CD8-positive, alpha-beta memory T cell (primary cell): Measurements from ENCODE around the gene MECR. TPM values are rescaled to one million over a fixed set of nuclear protein-coding genes. Genes with fewer than 3 reads are reported as not detected.
A peak's percentile ranks its signal among the peaks of the same experiment; 100 is the strongest.

Experiments used
- CTCF ChIA-PET: fragments of 350-600 bp; sonication (Branson Sonifier 250); formaldehyde crosslinking; loops from one replicate; lab custom pipeline; 2021; ENCODE audit warnings: antibody characterized with exemption; lab: Charles Lee
- POLR2A ChIA-PET: fragments of 350-600 bp; sonication (Branson Sonifier 250); formaldehyde crosslinking; loops from one replicate; lab custom pipeline; 2021; ENCODE audit warnings: antibody characterized with exemption; lab: Charles Lee
- DNase-seq, 5 donors: peaks; one replicate each; pipeline versions ENCODE4 v3.0.0 to v3.0.0-alpha.2; 2020 to 2022; ENCODE audit warnings: mixed read lengths in 1 of 5
- H3K27ac ChIP-seq: one replicate; pipeline ENCODE4 v1.7.0; 2013; ENCODE audit warnings: low read depth, mild to moderate bottlenecking, low read length, moderate library complexity
- H3K27me3 ChIP-seq: 2 replicates; pipeline ENCODE4 v1.7.0; 2013; ENCODE audit warnings: low read length, mild to moderate bottlenecking; ENCODE audit not compliant: insufficient read depth, poor library complexity, severe bottlenecking
- H3K36me3 ChIP-seq: 2 replicates; pipeline ENCODE4 v1.7.0; 2013; ENCODE audit warnings: mild to moderate bottlenecking, low read length, moderate library complexity; ENCODE audit not compliant: insufficient read depth
- H3K4me1 ChIP-seq: 2 replicates; pipeline ENCODE4 v1.7.0; 2013; ENCODE audit warnings: mild to moderate bottlenecking, low read length, moderate library complexity; ENCODE audit not compliant: insufficient read depth
- H3K4me3 ChIP-seq: 2 replicates; pipeline ENCODE4 v1.7.0; 2013; ENCODE audit warnings: mild to moderate bottlenecking, low read length
- H3K9me3 ChIP-seq: 2 replicates; pipeline ENCODE4 v1.7.0; 2013; ENCODE audit warnings: mild to moderate bottlenecking, low read length
- H3K27ac Mint-ChIP-seq, 8 donors: one replicate each; pipeline ENCODE4 v1.8.0; 2020 to 2021; ENCODE audit warnings: mixed read lengths in 8 of 8, mild to moderate bottlenecking in 6 of 8, inconsistent platforms in 3 of 8, moderate library complexity in 3 of 8
- H3K27me3 Mint-ChIP-seq, 2 donors: one replicate each; pipeline ENCODE4 v1.8.0; 2020 to 2021; ENCODE audit warnings: mixed read lengths in 2 of 2, mild to moderate bottlenecking in 1 of 2, moderate library complexity in 1 of 2
- H3K36me3 Mint-ChIP-seq, 3 donors: one replicate each; pipeline ENCODE4 v1.8.0; 2020 to 2021; ENCODE audit warnings: mixed read lengths in 3 of 3, inconsistent platforms in 1 of 3, mild to moderate bottlenecking in 1 of 3
- H3K4me1 Mint-ChIP-seq, 3 donors: one replicate each; pipeline ENCODE4 v1.8.0; 2020 to 2021; ENCODE audit warnings: mixed read lengths in 3 of 3, inconsistent platforms in 1 of 3, mild to moderate bottlenecking in 1 of 3
- H3K4me3 Mint-ChIP-seq, 7 donors: one replicate each; pipeline ENCODE4 v1.8.0; 2020 to 2021; ENCODE audit warnings: mixed read lengths in 7 of 7, mild to moderate bottlenecking in 6 of 7, moderate library complexity in 4 of 7, inconsistent platforms in 2 of 7
- H3K9me3 Mint-ChIP-seq, 5 donors: one replicate each; pipeline ENCODE4 v1.8.0; 2020 to 2022; ENCODE audit warnings: mixed read lengths in 5 of 5, mild to moderate bottlenecking in 3 of 5, moderate library complexity in 2 of 5, inconsistent platforms in 1 of 5
- polyA plus RNA-seq: library from polyadenylated mRNA; unstranded; fragments of 300-500 nt; fragmentation: Illumina TruSeq; gene quantifications from one replicate; pipeline ENCODE4 v1.2.3, GENCODE V29; 2021
- total RNA-seq, 2 experiments: library from RNA; stranded (reverse); gene quantifications; one replicate each; pipeline ENCODE4 v1.2.3, GENCODE V29; 2021

Gene MECR
- total and polyA plus RNA-seq, 3 experiments from 2014 or later, result 14.5 to 41.1 (median 33.8) TPM

GRCh38 chr1:29243871-29244200 is 13.1 kb upstream of the MECR start:
- H3K27ac Mint-ChIP-seq, result no peak overlapping the region

GRCh38 chr1:29243023-29243870 is 12.5 kb upstream of the MECR start:
- H3K36me3 ChIP-seq, result no peaks in the 10 kb centered on the region
- Mint-ChIP-seq H3K36me3 (no peaks in the 10 kb centered on the region), H3K4me3 (no peak overlapping the region), H3K9me3 (no peaks in the 10 kb centered on the region), H3K27ac (no peak overlapping the region), H3K27me3 (peaks cover 21 to 43% of the 10 kb centered on the region in 2 donors), H3K4me1 (peaks cover 4 to 7% (median 6%) of the 10 kb centered on the region in 3 donors)
- DNase-seq, result no peak
- no peak overlapping the region for H3K4me3 ChIP-seq
- H3K4me1 ChIP-seq, result peaks cover 3% of the 10 kb centered on the region
- no peaks in the 10 kb centered on the region for H3K9me3 ChIP-seq
- no peak overlapping the region for H3K27ac ChIP-seq
- ChIA-PET POLR2A (interaction anchor here (0.6 kb wide), 1 partner anchor 1831 kb away, joined by 3 read pairs; no protein-coding TSS in a partner anchor), CTCF (no interaction called here)
- H3K27me3 ChIP-seq, result peaks cover 14% of the 10 kb centered on the region

More at GRCh38 chr1:29243871-29244200, 13.1 kb upstream of the MECR start:
- DNase-seq, result no peak
- H3K27ac ChIP-seq, result no peak overlapping the region
- Mint-ChIP-seq H3K36me3 (no peaks in the 10 kb centered on the region), H3K4me3 (no peak overlapping the region), H3K9me3 (no peaks in the 10 kb centered on the region), H3K4me1 (peaks cover under 1 to 3% (median 1%) of the 10 kb centered on the region in 3 donors), H3K27me3 (peaks cover 15 to 44% of the 10 kb centered on the region in 2 donors)
- peaks cover 8% of the 10 kb centered on the region for H3K27me3 ChIP-seq
- CTCF ChIA-PET, result no interaction called here
- no peak overlapping the region for H3K4me3 ChIP-seq
- POLR2A ChIA-PET, result no interaction called here
- no peaks in the 10 kb centered on the region for H3K4me1 ChIP-seq
- H3K9me3 ChIP-seq, result no peaks in the 10 kb centered on the region
- H3K36me3 ChIP-seq, result no peaks in the 10 kb centered on the region

GRCh38 chr1:29240986-29241385 is 10.3 kb upstream of the MECR start:
- no peaks in the 10 kb centered on the region for H3K9me3 ChIP-seq
- CTCF ChIA-PET, result no interaction called here
- H3K27me3 ChIP-seq, result peaks cover 29% of the 10 kb centered on the region
- DNase-seq, result no peak
- POLR2A ChIA-PET, result no interaction called here
- peaks cover 14% of the 10 kb centered on the region for H3K4me1 ChIP-seq
- H3K36me3 Mint-ChIP-seq, result no peaks in the 10 kb centered on the region
- H3K27ac Mint-ChIP-seq, result no peak overlapping the region
- H3K4me1 Mint-ChIP-seq, result peaks cover 13 to 21% (median 19%) of the 10 kb centered on the region in 3 donors
- peaks cover 32 to 41% of the 10 kb centered on the region in 2 donors for H3K27me3 Mint-ChIP-seq
- H3K4me3 Mint-ChIP-seq, result no peak overlapping the region
- H3K36me3 ChIP-seq, result no peaks in the 10 kb centered on the region
- peaks cover 0 to 2% (median 0%) of the 10 kb centered on the region in 5 donors for H3K9me3 Mint-ChIP-seq
- no peak overlapping the region for H3K27ac ChIP-seq
- no peak overlapping the region for H3K4me3 ChIP-seq

GRCh38 chr1:29240400-29240837 is 9.7 kb upstream of the MECR start:
- H3K27me3 ChIP-seq, result peaks cover 31% of the 10 kb centered on the region
- ChIA-PET POLR2A (no interaction called here), CTCF (interaction anchor here (1.7 kb wide), 1 partner anchor 1140 kb away, joined by 6 read pairs; no protein-coding TSS in a partner anchor)
- Mint-ChIP-seq H3K27me3 (peaks cover 34 to 47% of the 10 kb centered on the region in 2 donors), H3K4me1 (peaks cover 15 to 24% (median 22%) of the 10 kb centered on the region in 3 donors), H3K36me3 (no peaks in the 10 kb centered on the region), H3K4me3 (no peak overlapping the region), H3K9me3 (peaks cover 0 to 2% (median 0%) of the 10 kb centered on the region in 5 donors), H3K27ac (no peak overlapping the region)
- H3K36me3 ChIP-seq, result no peaks in the 10 kb centered on the region
- DNase-seq, result no peak
- H3K9me3 ChIP-seq, result no peaks in the 10 kb centered on the region
- no peak overlapping the region for H3K27ac ChIP-seq
- no peak overlapping the region for H3K4me3 ChIP-seq
- H3K4me1 ChIP-seq, result peaks cover 14% of the 10 kb centered on the region

- H3K36me3 Mint-ChIP-seq, result peaks cover 0 to 1% (median 0%) of the 10 kb centered on the region in 3 donors
- H3K4me3 Mint-ChIP-seq, result peak overlapping the region in 6 of 7 donors; percentile 74 to 88 (median 76)
- no peaks in the 10 kb centered on the region for H3K9me3 ChIP-seq
- peaks cover 31% of the 10 kb centered on the region for H3K27me3 ChIP-seq
- H3K27ac Mint-ChIP-seq, result peak overlapping the region in 1 of 8 donors; percentile 12
- POLR2A ChIA-PET, result interaction anchor here (0.5 kb wide), 1 partner anchor 1480 kb away, joined by 3 read pairs; no protein-coding TSS in a partner anchor
- H3K27me3 Mint-ChIP-seq, result peaks cover 34 to 47% of the 10 kb centered on the region in 2 donors
- CTCF ChIA-PET, result interaction anchor here (0.9 to 1.7 kb wide), 2 partner anchors 8 to 1141 kb away, joined by 3 to 6 read pairs; no protein-coding TSS in a partner anchor
- DNase-seq, result no peak
- peaks cover 0 to 2% (median 0%) of the 10 kb centered on the region in 5 donors for H3K9me3 Mint-ChIP-seq
- no peak overlapping the region for H3K4me3 ChIP-seq
- peaks cover 15 to 24% (median 22%) of the 10 kb centered on the region in 3 donors for H3K4me1 Mint-ChIP-seq
- no peaks in the 10 kb centered on the region for H3K36me3 ChIP-seq
- H3K27ac ChIP-seq, result no peak overlapping the region
- H3K4me1 ChIP-seq, result peaks cover 14% of the 10 kb centered on the region
Observed at GRCh38 chr1:29239142-29239541, 8.4 kb upstream of the MECR start.

- H3K4me1 Mint-ChIP-seq, result peaks cover 15 to 24% (median 22%) of the 10 kb centered on the region in 3 donors
- H3K27me3 ChIP-seq, result peaks cover 31% of the 10 kb centered on the region
- H3K36me3 Mint-ChIP-seq, result peaks cover 0 to 1% (median 0%) of the 10 kb centered on the region in 3 donors
Observed at GRCh38 chr1:29238620-29239002, 7.9 kb upstream of the MECR start.

GRCh38 chr1:29237852-29238619 is 7.3 kb upstream of the MECR start:
- peak overlapping the region in 2 of 8 donors; percentile 38 to 71 for H3K27ac Mint-ChIP-seq
- H3K4me3 ChIP-seq, result no peak overlapping the region
- H3K36me3 Mint-ChIP-seq, result peaks cover 0 to 1% (median 0%) of the 10 kb centered on the region in 3 donors
- peaks cover 31% of the 10 kb centered on the region for H3K27me3 ChIP-seq
- peaks cover 0 to 2% (median 0%) of the 10 kb centered on the region in 5 donors for H3K9me3 Mint-ChIP-seq
- peaks cover 14% of the 10 kb centered on the region for H3K4me1 ChIP-seq
- no peaks in the 10 kb centered on the region for H3K9me3 ChIP-seq
- ChIA-PET CTCF (no interaction called here), POLR2A (no interaction called here)
- peak overlapping the region; percentile 80 to 88 (median 83) for H3K4me3 Mint-ChIP-seq
- DNase-seq, result no peak
- peaks cover 15 to 24% (median 22%) of the 10 kb centered on the region in 3 donors for H3K4me1 Mint-ChIP-seq
- H3K36me3 ChIP-seq, result no peaks in the 10 kb centered on the region
- H3K27ac ChIP-seq, result no peak overlapping the region
- peaks cover 34 to 47% of the 10 kb centered on the region in 2 donors for H3K27me3 Mint-ChIP-seq

More at GRCh38 chr1:29238620-29239002, 7.9 kb upstream of the MECR start:
- CTCF ChIA-PET, result interaction anchor here (1.7 kb wide), 1 partner anchor 1142 kb away, joined by 6 read pairs; no protein-coding TSS in a partner anchor
- Histone ChIP-seq H3K27ac (no peak overlapping the region), H3K36me3 (no peaks in the 10 kb centered on the region), H3K9me3 (no peaks in the 10 kb centered on the region), H3K4me3 (no peak overlapping the region), H3K4me1 (peaks cover 14% of the 10 kb centered on the region)
- Mint-ChIP-seq H3K9me3 (peaks cover 0 to 2% (median 0%) of the 10 kb centered on the region in 5 donors), H3K27ac (peak overlapping the region in 1 of 8 donors; percentile 75), H3K27me3 (peaks cover 34 to 47% of the 10 kb centered on the region in 2 donors), H3K4me3 (peak overlapping the region; percentile 74 to 88 (median 77))
- POLR2A ChIA-PET, result no interaction called here
- no peak for DNase-seq
